HL-60 (cell line): ENCODE results near the gene ABAT.

Source experiments
- DNase-seq, 2 experiments: peaks; one replicate each; pipeline ENCODE4 v3.0.0-alpha.2; 2010 to 2020; ENCODE audit warnings: low read depth in 1 of 2, low spot score in 1 of 2
- H3K27ac ChIP-seq: fragments of 250-450 bp; sonication (Bioruptor Pico); replicated peaks from 2 replicates; pipeline ENCODE4 v1.5.1; 2020; ENCODE audit warnings: mild to moderate bottlenecking, moderate library complexity
- H3K27me3 ChIP-seq: fragments of 250-450 bp; sonication (Bioruptor Pico); 2 replicates; pipeline ENCODE4 v1.5.1; 2021; ENCODE audit warnings: mild to moderate bottlenecking, moderate library complexity; ENCODE audit not compliant: insufficient read depth, poor library complexity, severe bottlenecking
- H3K4me3 ChIP-seq: replicated peaks from 2 replicates; pipeline ENCODE4 v1.5.1; 2011; ENCODE audit warnings: mild to moderate bottlenecking, control low read depth, low read length; ENCODE audit not compliant: insufficient read depth
- CTCF ChIP-seq: IDR thresholded peaks from one replicate; pipeline ENCODE4 v1.5.1; 2011; ENCODE audit warnings: low read length, control low read depth, inconsistent platforms; ENCODE audit not compliant: insufficient read depth
- GABPA ChIP-seq: IDR thresholded peaks from 2 replicates; pipeline ENCODE4 v1.6.1; 2012; ENCODE audit warnings: low read depth
- POLR2AphosphoS5 ChIP-seq: IDR thresholded peaks from 2 replicates; pipeline ENCODE4 v1.6.1; 2012; ENCODE audit warnings: low read depth
- REST ChIP-seq: IDR thresholded peaks from 2 replicates; pipeline ENCODE4 v1.6.1; 2012; ENCODE audit warnings: low read depth; ENCODE audit not compliant: insufficient replicate concordance
- SPI1 ChIP-seq: IDR thresholded peaks from 2 replicates; pipeline ENCODE4 v1.6.1; 2012; ENCODE audit warnings: low read depth, mild to moderate bottlenecking, borderline replicate concordance

ABAT gene

GRCh38 chr16:8764525-8765250, 90.3 kb downstream of the ABAT start:
- no peak overlapping the region for H3K4me3 ChIP-seq
- TF ChIP-seq SPI1 (no peak), POLR2AphosphoS5 (no peak)
- no peak for DNase-seq
- H3K27ac ChIP-seq = no peak overlapping the region
- no peaks in the 10 kb centered on the region for H3K27me3 ChIP-seq

GRCh38 chr16:8767176-8767575, 92.8 kb downstream of the ABAT start:
- TF ChIP-seq POLR2AphosphoS5 = no peak
- TF ChIP-seq CTCF = no peak
- no peak for TF ChIP-seq SPI1
- TF ChIP-seq GABPA = no peak
- TF ChIP-seq REST = no peak
- no peaks in the 10 kb centered on the region for H3K27me3 ChIP-seq
- no peak overlapping the region for H3K27ac ChIP-seq
- H3K4me3 ChIP-seq = no peak overlapping the region
- no peak for DNase-seq

- H3K27me3 ChIP-seq = no peaks in the 10 kb centered on the region
- DNase-seq = no peak
- H3K4me3 ChIP-seq = no peak overlapping the region
- TF ChIP-seq POLR2AphosphoS5 = no peak
- TF ChIP-seq SPI1 = no peak
- TF ChIP-seq CTCF = no peak
- TF ChIP-seq REST = no peak
- no peak for TF ChIP-seq GABPA
- H3K27ac ChIP-seq = no peak overlapping the region
Observed at GRCh38 chr16:8768283-8768682, 93.9 kb downstream of the ABAT start.

DNA sequence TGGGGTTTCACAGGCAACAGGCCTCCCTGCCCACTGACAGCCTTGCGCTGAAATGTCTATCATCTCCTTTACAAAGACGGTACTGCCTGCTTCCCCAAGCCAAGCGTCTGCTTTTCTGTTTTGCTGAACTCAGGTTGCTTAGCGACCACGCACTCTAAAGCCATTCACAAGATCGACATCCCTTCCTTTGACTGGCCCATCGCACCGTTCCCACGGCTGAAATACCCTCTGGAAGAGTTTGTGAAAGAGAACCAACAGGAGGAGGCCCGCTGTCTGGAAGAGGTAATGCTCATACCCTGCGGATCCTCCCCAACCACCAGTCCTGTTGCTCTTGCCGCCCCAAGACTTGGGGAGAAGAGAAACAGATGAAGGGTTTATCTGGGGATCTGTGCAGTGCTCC, 94.3 kb downstream of the ABAT start:
- Histone ChIP-seq H3K4me3 (no peak overlapping the region), H3K27ac (no peak overlapping the region), H3K27me3 (no peaks in the 10 kb centered on the region)
- DNase-seq = no peak
- TF ChIP-seq REST (no peak), POLR2AphosphoS5 (no peak), GABPA (no peak), CTCF (no peak)
